HEK293T (cell line): ENCODE results near the gene IFT81.

Source experiments
- BHLHE40 ChIP-seq: fragments of 450-650 bp; IDR thresholded peaks from 2 replicates; pipeline ENCODE4 v1.6.1; 2016; ENCODE audit warnings: mild to moderate bottlenecking, moderate library complexity, borderline replicate concordance
- ELF4 ChIP-seq: fragments of 450-650 bp; IDR thresholded peaks from 2 replicates; pipeline ENCODE4 v1.6.1; 2017; ENCODE audit warnings: antibody characterized with exemption
- FOXK2 ChIP-seq: fragments of 450-650 bp; IDR thresholded peaks from 2 replicates; pipeline ENCODE4 v1.6.1; 2016; ENCODE audit warnings: mild to moderate bottlenecking
- FOXM1 ChIP-seq: fragments of 450-650 bp; IDR thresholded peaks from 2 replicates; pipeline ENCODE4 v1.6.1; 2017; ENCODE audit warnings: mild to moderate bottlenecking, borderline replicate concordance
- HDGF ChIP-seq: fragments of 450-650 bp; IDR thresholded peaks from 2 replicates; pipeline ENCODE4 v1.6.1; 2017; ENCODE audit warnings: antibody characterized with exemption, borderline replicate concordance
- LEF1 ChIP-seq: fragments of 450-650 bp; IDR thresholded peaks from 2 replicates; pipeline ENCODE4 v1.6.1; 2017; ENCODE audit warnings: mild to moderate bottlenecking, borderline replicate concordance
- SUZ12 ChIP-seq: fragments of 450-650 bp; IDR thresholded peaks from 2 replicates; pipeline ENCODE4 v1.6.1; 2016; ENCODE audit warnings: mild to moderate bottlenecking
- TARDBP ChIP-seq: fragments of 450-650 bp; IDR thresholded peaks from 2 replicates; pipeline ENCODE4 v1.6.1; 2016

DNA sequence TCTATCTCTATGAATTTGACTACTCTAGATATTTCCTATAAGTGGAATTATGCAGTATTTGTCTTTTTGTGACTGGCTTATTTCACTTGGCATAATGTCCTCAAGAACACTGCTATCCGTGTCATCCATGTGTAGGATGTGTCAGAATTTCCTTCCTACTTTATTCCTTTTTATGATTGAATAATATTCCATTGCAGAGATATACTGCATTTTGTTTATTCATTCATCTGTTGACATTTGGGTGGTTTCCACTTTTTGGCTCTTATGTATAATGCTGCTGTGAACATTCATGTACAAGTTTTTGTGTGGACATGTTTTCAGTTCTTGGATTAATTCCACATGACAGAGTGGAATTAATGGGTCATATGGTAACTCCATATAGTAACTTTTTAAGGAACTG lies 111.2 kb downstream of the IFT81 start:
- TF ChIP-seq FOXM1 (no peak), ELF4 (no peak), LEF1 (no peak), SUZ12 (no peak), FOXK2 (no peak), BHLHE40 (no peak), TARDBP (no peak), HDGF (no peak)
